Transverse colon (tissue), 4 donors: ENCODE data around the gene SRSF3. TPM values are rescaled to one million over a fixed set of nuclear protein-coding genes. Genes with fewer than 3 reads are reported as not detected.
"Not testable (repeated sequence)": the region's sequence is repeated elsewhere in the genome, so short reads cannot be mapped to it uniquely, and the experiment has no call there.

Experiments used
- DNase-seq: peaks from one replicate; pipeline ENCODE4 v3.0.0-alpha.2; 2019
- H3K27ac ChIP-seq, 4 donors: fragments of 200-600 bp; sonication (generic); 2 replicates each; pipeline ENCODE4 v1.5.1; 2016 to 2018; ENCODE audit warnings: inconsistent platforms in 4 of 4
- H3K27me3 ChIP-seq: fragments of 200-600 bp; sonication (generic); 2 replicates; pipeline ENCODE4 v1.5.1; 2017; ENCODE audit warnings: inconsistent platforms
- H3K36me3 ChIP-seq, 4 donors: fragments of 200-600 bp; sonication (generic); 2 replicates each; pipeline ENCODE4 v1.5.1; 2017 to 2019; ENCODE audit warnings: inconsistent platforms in 4 of 4
- H3K4me1 ChIP-seq, 4 donors: fragments of 200-600 bp; sonication (generic); 2 replicates each; pipeline ENCODE4 v1.5.1; 2017 to 2020; ENCODE audit warnings: inconsistent platforms in 4 of 4
- H3K4me3 ChIP-seq, 4 donors: fragments of 200-600 bp; sonication (generic); 1 replicate in 1 of 4; 2 replicates in 3 of 4; pipeline versions ENCODE4 v1.5.1 to v1.6.1; 2017 to 2019; ENCODE audit warnings: inconsistent platforms in 4 of 4
- H3K9me3 ChIP-seq, 2 donors: fragments of 200-600 bp; sonication (generic); 2 replicates each; pipeline ENCODE4 v1.5.1; 2017 to 2019; ENCODE audit warnings: inconsistent platforms in 2 of 2
- EP300 ChIP-seq: sonication (generic); formaldehyde crosslinking; IDR thresholded peaks from one replicate; pipeline ENCODE4 v1.6.1; 2017; ENCODE audit warnings: antibody characterized with exemption, low read depth
- POLR2A ChIP-seq: fragments of 450-650 bp; IDR thresholded peaks from one replicate; pipeline ENCODE4 v1.6.1; 2016; ENCODE audit warnings: antibody characterized with exemption, mild to moderate bottlenecking, moderate library complexity
- POLR2AphosphoS5 ChIP-seq, 3 donors: sonication (generic); formaldehyde crosslinking; IDR thresholded peaks; one replicate each; pipeline ENCODE4 v1.6.1; 2016; ENCODE audit warnings: antibody characterized with exemption in 3 of 3
- WGBS, 2 donors: methylation state at CpG; one replicate each; pipeline ENCODE4 v1.1.5; 2018; ENCODE audit warnings: low coverage in 1 of 2; 5-methylcytosine and 5-hydroxymethylcytosine counted together
- in situ Hi-C, 4 donors: fragments of 200-750 bp; cut with MboI; loops; one replicate each; pipeline versions ENCODE4 v1.15.0 to v1.15.1; 2017; ENCODE audit warnings: low sequenced_read_pairs in 3 of 4, low pct_ligation_motif_present in 1 of 4, low pct_unique_long_range_greater_than_20kb in 1 of 4
- intact Hi-C: fragments of 100-400 bp; cut with DNase I; formaldehyde crosslinking; loops from one replicate; pipeline ENCODE4 v1.15.1; 2023; ENCODE audit warnings: low total_unique reads
- total RNA-seq, 4 donors: library from RNA; depleted of rRNA; stranded (reverse); fragments of >200 nt; gene quantifications; one replicate each; pipeline ENCODE4 v1.1.0, GENCODE V29; 2016
- TF ChIP-seq, protein P1 (sequence below), 5 experiments: fragments of 200-600 bp in 3 of 5; fragments of 450-650 bp in 2 of 5; sonication (generic) in 3 of 5; IDR thresholded peaks; 1 replicate in 2 of 5; 2 replicates in 3 of 5; pipeline ENCODE4 v1.5.1; 2016 to 2017; ENCODE audit warnings: antibody characterized with exemption in 5 of 5, inconsistent platforms in 3 of 5, mild to moderate bottlenecking in 2 of 5, moderate library complexity in 1 of 5

Gene SRSF3
- total RNA-seq, 4 donors from 2014 or later = 110 to 177 (median 144) TPM

DNA sequence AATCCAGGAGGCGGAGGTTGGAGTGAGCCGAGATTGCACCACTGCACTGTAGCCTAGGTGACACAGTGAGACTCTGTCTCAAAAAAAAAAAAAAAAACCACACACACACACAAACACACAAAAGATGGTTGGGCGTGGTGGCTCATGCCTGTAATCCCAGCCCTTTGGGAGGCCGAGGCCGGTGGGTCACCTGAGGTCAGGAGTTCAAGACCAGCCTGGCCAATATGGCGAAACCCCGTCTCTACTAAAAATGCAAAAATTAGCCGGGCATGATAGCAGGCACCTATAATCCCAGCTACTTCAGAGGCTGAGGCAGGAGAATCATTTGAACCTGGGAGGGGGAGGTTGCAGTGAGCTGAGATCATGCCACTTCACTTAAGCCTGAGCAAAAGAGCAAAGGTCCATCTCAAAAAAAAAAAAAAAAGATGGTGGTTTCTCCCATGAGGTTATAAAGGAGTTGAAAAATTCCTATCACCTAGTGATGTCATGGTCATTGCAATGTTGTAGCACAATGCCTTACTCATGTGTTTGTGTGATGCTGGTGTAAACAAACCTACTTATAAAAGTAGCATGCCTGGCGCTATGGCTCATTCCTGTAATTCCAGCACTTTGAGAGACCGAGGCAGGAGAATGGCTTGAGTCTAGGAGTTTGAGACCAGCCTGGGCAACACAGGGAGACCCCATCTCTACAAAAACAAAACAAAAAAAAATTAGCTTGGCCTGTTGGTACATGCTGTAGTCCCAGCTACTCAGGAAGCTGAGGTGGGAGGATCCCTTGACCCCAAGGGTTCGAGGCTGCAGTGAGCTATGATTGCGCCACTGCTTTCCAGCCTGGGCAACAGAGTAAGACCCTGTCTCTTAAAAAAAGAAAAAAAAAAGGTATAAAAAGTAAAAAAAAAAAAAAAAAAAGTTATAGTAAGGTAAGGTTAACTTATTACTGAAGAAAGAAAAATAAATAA, 21.5 kb upstream of the SRSF3 start:
- TF ChIP-seq POLR2AphosphoS5 (IDR thresholded peaks at IDR 0.05) = peak in 1 of 3 donors; percentile 17
- intact Hi-C loops, H3K27ac ChIP-seq, H3K9me3 ChIP-seq, DNase-seq, H3K27me3 ChIP-seq, H3K4me3 ChIP-seq, H3K4me1 ChIP-seq, H3K36me3 ChIP-seq: not testable (repeated sequence)
- WGBS, 2 donors = 93% methylated on average over 3 to 12 of the region's 12 CpGs
- in situ Hi-C loops = loop anchor here in 1 of 4 donors (25.0 kb wide), 1 partner anchor 160 kb away; no protein-coding TSS in a partner anchor

DNA sequence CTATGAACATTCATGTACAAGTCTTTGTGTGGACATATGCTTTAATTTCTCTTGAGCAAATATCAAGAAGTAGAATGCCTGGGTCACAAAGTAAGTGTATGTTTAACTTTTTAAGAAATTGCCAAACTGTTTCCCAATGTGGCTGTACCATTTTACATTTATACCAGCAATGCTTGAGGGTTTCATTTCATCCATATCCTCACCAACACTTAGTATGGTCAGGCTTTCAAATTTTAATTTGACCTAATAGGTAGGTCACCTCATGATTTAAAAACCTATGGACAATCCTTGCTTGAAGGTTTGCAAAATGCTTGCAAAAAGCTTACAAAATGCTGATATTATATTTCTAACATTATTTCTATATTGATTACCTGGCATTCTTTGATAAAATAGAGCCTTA, 19.5 kb upstream of the SRSF3 start:
- H3K4me1 ChIP-seq = peaks cover 2 to 15% (median 8%) of the 10 kb centered on the region in 4 donors
- no peak overlapping the region for H3K27ac ChIP-seq
- no peaks in the 10 kb centered on the region for H3K9me3 ChIP-seq
- DNase-seq = no peak
- TF ChIP-seq EP300 (no peak), POLR2A (no peak), POLR2AphosphoS5 (IDR thresholded peaks at IDR 0.05) (no peak)
- TF ChIP-seq, protein P1, sequence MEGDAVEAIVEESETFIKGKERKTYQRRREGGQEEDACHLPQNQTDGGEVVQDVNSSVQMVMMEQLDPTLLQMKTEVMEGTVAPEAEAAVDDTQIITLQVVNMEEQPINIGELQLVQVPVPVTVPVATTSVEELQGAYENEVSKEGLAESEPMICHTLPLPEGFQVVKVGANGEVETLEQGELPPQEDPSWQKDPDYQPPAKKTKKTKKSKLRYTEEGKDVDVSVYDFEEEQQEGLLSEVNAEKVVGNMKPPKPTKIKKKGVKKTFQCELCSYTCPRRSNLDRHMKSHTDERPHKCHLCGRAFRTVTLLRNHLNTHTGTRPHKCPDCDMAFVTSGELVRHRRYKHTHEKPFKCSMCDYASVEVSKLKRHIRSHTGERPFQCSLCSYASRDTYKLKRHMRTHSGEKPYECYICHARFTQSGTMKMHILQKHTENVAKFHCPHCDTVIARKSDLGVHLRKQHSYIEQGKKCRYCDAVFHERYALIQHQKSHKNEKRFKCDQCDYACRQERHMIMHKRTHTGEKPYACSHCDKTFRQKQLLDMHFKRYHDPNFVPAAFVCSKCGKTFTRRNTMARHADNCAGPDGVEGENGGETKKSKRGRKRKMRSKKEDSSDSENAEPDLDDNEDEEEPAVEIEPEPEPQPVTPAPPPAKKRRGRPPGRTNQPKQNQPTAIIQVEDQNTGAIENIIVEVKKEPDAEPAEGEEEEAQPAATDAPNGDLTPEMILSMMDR (IDR thresholded peaks at IDR 0.05) = no peak
- no peak overlapping the region for H3K4me3 ChIP-seq
- H3K36me3 ChIP-seq = no peaks in the 10 kb centered on the region
- intact Hi-C loops = no loop called here
- no peaks in the 10 kb centered on the region for H3K27me3 ChIP-seq
- in situ Hi-C loops = loop anchor here in 2 of 4 donors (25.0 kb wide), 2 partner anchors 137 to 162 kb away; partner anchors contain the start of genes KCTD20 (in 1 of the 2) and PXT1 (in 1 of the 2)

DNA sequence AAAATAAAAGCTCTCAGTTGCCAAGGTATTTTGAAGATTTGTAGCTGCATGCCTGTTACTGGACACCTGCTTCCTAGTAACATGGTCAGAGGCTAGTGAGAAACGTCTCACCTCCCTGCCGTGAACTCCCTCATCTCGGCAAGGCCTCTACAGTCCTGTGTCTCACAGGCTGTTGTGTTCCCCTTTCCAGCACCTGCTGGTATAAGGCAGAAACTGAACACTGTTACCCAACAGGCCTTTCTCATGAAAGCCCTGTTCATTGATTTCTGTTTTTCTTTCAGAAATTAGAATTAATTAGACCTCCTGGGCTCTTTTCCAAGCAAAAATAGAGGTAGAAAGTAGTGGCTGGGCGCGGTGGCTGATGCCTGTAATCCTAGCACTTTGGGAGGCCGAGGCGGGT, 17.6 kb upstream of the SRSF3 start:
- in situ Hi-C loops (loop anchor here in 1 of 4 donors (25.0 kb wide), 1 partner anchor 139 kb away; the partner anchor contains the start of genes KCTD20 and PXT1), intact Hi-C loops (no loop called here)
- 82 to 94% methylated on average over 2 to 7 of the region's 7 CpGs for WGBS, 2 donors

DNA sequence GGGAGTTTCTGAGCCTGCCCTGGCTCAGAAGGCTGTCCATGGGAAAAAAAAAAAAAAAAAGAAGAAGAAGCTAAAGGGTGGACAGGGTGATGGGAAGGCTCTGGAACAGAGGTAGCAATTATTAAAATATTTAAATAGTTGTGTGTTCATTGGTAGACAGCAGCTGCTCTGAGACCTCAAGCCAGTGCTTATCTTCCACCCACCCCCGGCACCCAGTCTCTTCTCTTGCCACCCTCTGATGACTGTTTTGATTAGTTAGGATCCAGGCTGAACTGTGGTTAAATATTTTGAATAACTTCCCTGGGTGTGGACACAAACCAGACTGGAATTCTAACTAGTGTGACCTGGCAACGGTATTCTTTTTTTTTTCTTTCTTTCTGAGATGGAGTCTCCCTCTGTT, 16.9 kb upstream of the SRSF3 start:
- H3K4me3 ChIP-seq = no peak overlapping the region

More for the DNA sequence above, 17.6 kb upstream of the SRSF3 start:
- no peak for TF ChIP-seq EP300
- no peak for TF ChIP-seq POLR2AphosphoS5 (IDR thresholded peaks at IDR 0.05)
- no peak for TF ChIP-seq POLR2A
- TF ChIP-seq, protein P1 (IDR thresholded peaks at IDR 0.05) = no peak
- Histone ChIP-seq H3K9me3 (no peaks in the 10 kb centered on the region), H3K36me3 (no peaks in the 10 kb centered on the region), H3K4me3 (no peak overlapping the region), H3K4me1 (peaks cover 10 to 22% (median 14%) of the 10 kb centered on the region in 4 donors), H3K27ac (no peak overlapping the region), H3K27me3 (no peaks in the 10 kb centered on the region)
- DNase-seq = no peak

More for the DNA sequence above, 16.9 kb upstream of the SRSF3 start:
- no peak for TF ChIP-seq POLR2A
- TF ChIP-seq, protein P1 (IDR thresholded peaks at IDR 0.05) = no peak
- no peak for TF ChIP-seq POLR2AphosphoS5 (IDR thresholded peaks at IDR 0.05)
- TF ChIP-seq EP300 = no peak
- H3K9me3 ChIP-seq = no peaks in the 10 kb centered on the region
- peaks cover 10 to 22% (median 14%) of the 10 kb centered on the region in 4 donors for H3K4me1 ChIP-seq
- intact Hi-C loops = no loop called here
- in situ Hi-C loops = loop anchor here in 1 of 4 donors (25.0 kb wide), 1 partner anchor 140 kb away; the partner anchor contains the start of genes KCTD20 and PXT1
- DNase-seq = no peak
- H3K27me3 ChIP-seq = no peaks in the 10 kb centered on the region
- no peaks in the 10 kb centered on the region for H3K36me3 ChIP-seq
- WGBS, 2 donors = 21 to 28% methylated on average over 2 of the region's 2 CpGs
- H3K27ac ChIP-seq = peak overlapping the region in 2 of 4 donors; percentile 39 to 71
